BLaER1 treated with 17β-estradiol and CSF1 and Interleukin-3, amounts not matched to agents 10 nM and 100 nM (cell line): Measurements from ENCODE around the gene SIGLEC15.

Source experiments
- H3K27ac ChIP-seq, 11 experiments: shearing (Covaris generic); formaldehyde crosslinking; 2 replicates each; pipeline ENCODE4 v1.8.1; 2022
- H3K27me3 ChIP-seq, 11 experiments: shearing (Covaris generic); formaldehyde crosslinking; 2 replicates each; pipeline ENCODE4 v1.8.1; 2022
- H3K36me3 ChIP-seq, 11 experiments: shearing (Covaris generic); formaldehyde crosslinking; 2 replicates each; pipeline ENCODE4 v1.8.1; 2022
- H3K4me1 ChIP-seq, 10 experiments: shearing (Covaris generic); formaldehyde crosslinking; 2 replicates each; pipeline ENCODE4 v1.8.1; 2022
- H3K4me2 ChIP-seq, 11 experiments: shearing (Covaris generic); formaldehyde crosslinking; 2 replicates each; pipeline ENCODE4 v1.8.1; 2022
- H3K4me3 ChIP-seq, 10 experiments: shearing (Covaris generic); formaldehyde crosslinking; 2 replicates each; pipeline ENCODE4 v1.8.1; 2022
- H3K9ac ChIP-seq, 11 experiments: shearing (Covaris generic); formaldehyde crosslinking; 2 replicates each; pipeline ENCODE4 v1.8.1; 2022
- H3K9me3 ChIP-seq, 11 experiments: shearing (Covaris generic); formaldehyde crosslinking; replicated peaks in 1 of 11; 2 replicates each; pipeline ENCODE4 v1.8.1; 2022
- H4K20me1 ChIP-seq, 11 experiments: shearing (Covaris generic); formaldehyde crosslinking; 2 replicates each; pipeline ENCODE4 v1.8.1; 2022
- Cebpa-rat ChIP-seq, 11 experiments: shearing (Covaris generic); IDR thresholded peaks; 2 replicates each; pipeline ENCODE4 v1.8.1; 2022

Gene SIGLEC15

GRCh38 chr18:45891806-45892205 lies 66.3 kb downstream of the SIGLEC15 start:
- no peaks in the 10 kb centered on the region; a peak in 1 of 22 replicates for H4K20me1 ChIP-seq
- H3K27me3 ChIP-seq = no peaks in the 10 kb centered on the region
- no peak overlapping the region for H3K4me2 ChIP-seq
- no peak overlapping the region for H3K27ac ChIP-seq
- H3K4me1 ChIP-seq = peaks cover 0 to 13% (median 0%) of the 10 kb centered on the region in 10 experiments; a peak in 3 of 20 replicates
- H3K9me3 ChIP-seq = no peaks in the 10 kb centered on the region
- no peak overlapping the region for H3K9ac ChIP-seq
- peaks cover 41 to 100% (median 73%) of the 10 kb centered on the region in 11 experiments for H3K36me3 ChIP-seq
- no peak for TF ChIP-seq Cebpa-rat (IDR thresholded peaks at IDR 0.05)
- no peak overlapping the region for H3K4me3 ChIP-seq
